WERI-Rb-1 (cell line): Measurements from ENCODE around the gene SEPTIN8.

Experiments
- DNase-seq: peaks from one replicate; pipeline ENCODE4 v3.0.0-alpha.2; 2020
- H3K27ac ChIP-seq: fragments of 250-450 bp; sonication (Bioruptor Pico); 2 replicates; pipeline ENCODE4 v1.5.1; 2020; ENCODE audit warnings: mild to moderate bottlenecking, moderate library complexity
- H3K27me3 ChIP-seq: fragments of 250-450 bp; sonication (Bioruptor Pico); 2 replicates; pipeline ENCODE4 v1.5.1; 2021; ENCODE audit warnings: mild to moderate bottlenecking, low read depth, moderate library complexity; ENCODE audit not compliant: insufficient read depth, severe bottlenecking
- H3K36me3 ChIP-seq: fragments of 250-450 bp; sonication (Bioruptor Pico); 2 replicates; pipeline ENCODE4 v1.5.1; 2020; ENCODE audit warnings: mild to moderate bottlenecking, moderate library complexity
- H3K4me3 ChIP-seq: 2 replicates; pipeline ENCODE4 v1.5.1; 2011; ENCODE audit warnings: low read depth, mild to moderate bottlenecking, control low read depth, low read length
- H3K9me3 ChIP-seq: fragments of 250-450 bp; sonication (Bioruptor Pico); 2 replicates; pipeline ENCODE4 v1.5.1; 2021; ENCODE audit warnings: mild to moderate bottlenecking, moderate library complexity; ENCODE audit not compliant: severe bottlenecking
- CTCF ChIP-seq: IDR thresholded peaks from 2 replicates; pipeline ENCODE4 v1.5.1; 2011; ENCODE audit warnings: low read depth, mild to moderate bottlenecking, control low read depth, inconsistent platforms, low read length

Gene SEPTIN8

GRCh38 chr5:132763181-132764036 lies 13.6 kb downstream of the SEPTIN8 start:
- no peak overlapping the region for H3K27ac ChIP-seq
- no peaks in the 10 kb centered on the region for H3K27me3 ChIP-seq
- no peak overlapping the region for H3K4me3 ChIP-seq
- no peak for DNase-seq
- H3K9me3 ChIP-seq: no peaks in the 10 kb centered on the region
- no peak for TF ChIP-seq CTCF
- H3K36me3 ChIP-seq: peaks cover 56% of the 10 kb centered on the region

GRCh38 chr5:132762246-132763000 lies 14.6 kb downstream of the SEPTIN8 start:
- H3K27ac ChIP-seq: no peak overlapping the region
- no peak for TF ChIP-seq CTCF
- DNase-seq: no peak
- H3K9me3 ChIP-seq: no peaks in the 10 kb centered on the region
- no peak overlapping the region for H3K4me3 ChIP-seq
- H3K36me3 ChIP-seq: peaks cover 61% of the 10 kb centered on the region
- H3K27me3 ChIP-seq: no peaks in the 10 kb centered on the region

GRCh38 chr5:132761321-132762240 lies 15.5 kb downstream of the SEPTIN8 start:
- peaks cover 61% of the 10 kb centered on the region for H3K36me3 ChIP-seq
- H3K4me3 ChIP-seq: no peak overlapping the region
- H3K27me3 ChIP-seq: no peaks in the 10 kb centered on the region
- no peaks in the 10 kb centered on the region for H3K9me3 ChIP-seq
- no peak for DNase-seq
- TF ChIP-seq CTCF: no peak
- H3K27ac ChIP-seq: no peak overlapping the region

GRCh38 chr5:132760601-132761317 lies 16.3 kb downstream of the SEPTIN8 start:
- Histone ChIP-seq H3K27me3 (no peaks in the 10 kb centered on the region), H3K9me3 (no peaks in the 10 kb centered on the region), H3K36me3 (peaks cover 61% of the 10 kb centered on the region), H3K4me3 (no peak overlapping the region), H3K27ac (no peak overlapping the region)
- DNase-seq: no peak
- TF ChIP-seq CTCF: no peak

GRCh38 chr5:132760049-132760420 lies 17.0 kb downstream of the SEPTIN8 start:
- peaks cover 57% of the 10 kb centered on the region for H3K36me3 ChIP-seq
- TF ChIP-seq CTCF: no peak

More at GRCh38 chr5:132760049-132760420, 17.0 kb downstream of the SEPTIN8 start:
- Histone ChIP-seq H3K9me3 (no peaks in the 10 kb centered on the region), H3K4me3 (no peak overlapping the region), H3K27ac (no peak overlapping the region), H3K27me3 (no peaks in the 10 kb centered on the region)
- DNase-seq: no peak
